Gastroesophageal sphincter (tissue), 3 donors: ENCODE data around the gene P2RY14.
"Not testable (repeated sequence)": the region's sequence is repeated elsewhere in the genome, so short reads cannot be mapped to it uniquely, and the experiment has no call there.

Source experiments
- EP300 ChIP-seq: sonication (generic); formaldehyde crosslinking; IDR thresholded peaks from one replicate; pipeline ENCODE4 v1.6.1; 2017; ENCODE audit warnings: antibody characterized with exemption, mild to moderate bottlenecking
- POLR2A ChIP-seq, 2 donors: fragments of 450-650 bp; IDR thresholded peaks; one replicate each; pipeline ENCODE4 v1.6.1; 2017; ENCODE audit warnings: antibody characterized with exemption in 2 of 2, mild to moderate bottlenecking in 2 of 2, moderate library complexity in 1 of 2
- POLR2AphosphoS5 ChIP-seq: sonication (generic); formaldehyde crosslinking; IDR thresholded peaks from one replicate; pipeline ENCODE4 v1.6.1; 2017; ENCODE audit warnings: antibody characterized with exemption
- TF ChIP-seq, protein P1 (sequence below), 4 experiments: fragments of 200-600 bp in 2 of 4; fragments of 450-650 bp in 2 of 4; sonication (generic) in 1 of 4; IDR thresholded peaks; one replicate each; pipeline ENCODE4 v1.5.1; 2017 to 2019; ENCODE audit warnings: antibody characterized with exemption in 4 of 4, mild to moderate bottlenecking in 2 of 4, moderate library complexity in 2 of 4

DNA sequence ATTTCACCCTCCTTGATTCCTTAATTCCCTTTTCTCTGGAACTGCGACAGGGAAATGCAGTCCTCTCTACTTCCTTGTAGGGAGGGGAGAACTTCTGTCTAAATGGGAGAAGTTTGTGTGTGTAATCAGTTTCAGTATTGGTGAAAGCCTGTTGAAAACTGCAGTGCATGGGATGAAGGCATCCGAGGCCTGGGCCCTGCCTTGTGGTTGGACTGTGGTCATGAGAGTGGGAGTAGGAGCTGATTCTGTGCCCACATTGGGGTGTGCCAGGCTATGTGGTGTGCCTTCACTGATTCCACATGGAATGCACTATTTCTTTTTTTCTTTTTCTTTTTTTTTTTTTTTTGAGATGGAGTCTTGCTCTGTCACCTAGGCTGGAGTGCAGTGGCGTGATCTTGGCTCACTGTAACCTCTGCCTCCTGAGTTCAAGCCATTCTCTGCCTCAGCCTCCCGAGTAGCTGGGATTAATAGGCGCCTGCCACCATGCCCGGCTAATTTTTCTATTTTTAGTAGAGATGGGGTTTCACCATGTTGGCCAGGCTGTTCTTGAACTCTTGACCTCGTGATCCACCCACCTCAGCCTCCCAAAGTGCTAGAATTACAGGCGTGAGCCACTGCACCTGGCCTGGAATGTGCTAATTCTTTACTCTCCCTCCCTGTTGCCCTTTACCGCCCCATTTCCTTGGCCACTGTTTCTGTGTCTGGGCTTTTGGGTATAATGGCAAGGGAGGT, 108.2 kb downstream of the P2RY14 start:
- not testable (repeated sequence) for TF ChIP-seq EP300; POLR2AphosphoS5; POLR2A (IDR thresholded peaks at IDR 0.05)
- TF ChIP-seq, protein P1, sequence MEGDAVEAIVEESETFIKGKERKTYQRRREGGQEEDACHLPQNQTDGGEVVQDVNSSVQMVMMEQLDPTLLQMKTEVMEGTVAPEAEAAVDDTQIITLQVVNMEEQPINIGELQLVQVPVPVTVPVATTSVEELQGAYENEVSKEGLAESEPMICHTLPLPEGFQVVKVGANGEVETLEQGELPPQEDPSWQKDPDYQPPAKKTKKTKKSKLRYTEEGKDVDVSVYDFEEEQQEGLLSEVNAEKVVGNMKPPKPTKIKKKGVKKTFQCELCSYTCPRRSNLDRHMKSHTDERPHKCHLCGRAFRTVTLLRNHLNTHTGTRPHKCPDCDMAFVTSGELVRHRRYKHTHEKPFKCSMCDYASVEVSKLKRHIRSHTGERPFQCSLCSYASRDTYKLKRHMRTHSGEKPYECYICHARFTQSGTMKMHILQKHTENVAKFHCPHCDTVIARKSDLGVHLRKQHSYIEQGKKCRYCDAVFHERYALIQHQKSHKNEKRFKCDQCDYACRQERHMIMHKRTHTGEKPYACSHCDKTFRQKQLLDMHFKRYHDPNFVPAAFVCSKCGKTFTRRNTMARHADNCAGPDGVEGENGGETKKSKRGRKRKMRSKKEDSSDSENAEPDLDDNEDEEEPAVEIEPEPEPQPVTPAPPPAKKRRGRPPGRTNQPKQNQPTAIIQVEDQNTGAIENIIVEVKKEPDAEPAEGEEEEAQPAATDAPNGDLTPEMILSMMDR (IDR thresholded peaks at IDR 0.05) = not testable (repeated sequence)
